ENCODE data around the gene PROM1. TPM values are rescaled to one million over a fixed set of nuclear protein-coding genes. Genes with fewer than 3 reads are reported as not detected.

The PROM1 gene
- total and polyA plus RNA-seq, 4 experiments from 2014 or later, result not detected

- intact Hi-C loops (cut with micrococcal nuclease), result no loop called here
- CTCF ChIA-PET (ENCODE audit: partially characterized antibody), result interaction anchor here (1.0 kb wide), 1 partner anchor 69 kb away, joined by 3 read pairs; no protein-coding TSS in a partner anchor
- H3K27me3 ChIP-seq (ENCODE audit: insufficient read depth, low read length), result peaks cover under 1% of the 10 kb centered on the region
- no peak for DNase-seq
- H3K4me3 ChIP-seq (ENCODE audit: low read length in 2 of 2), result no peak overlapping the region
- Mint-ChIP-seq H3K4me1 (peaks cover 0 to 8% (median 3%) of the 10 kb centered on the region in 4 donors), H3K4me3 (no peak overlapping the region), H3K27ac (no peak overlapping the region), H3K9me3 (peaks cover 2 to 9% (median 4%) of the 10 kb centered on the region in 8 donors), H3K27me3 (peaks cover 12 to 13% of the 10 kb centered on the region in 2 donors), H3K36me3 (peaks cover 0 to 3% of the 10 kb centered on the region in 2 donors)
- peaks cover 4% of the 10 kb centered on the region for H3K4me1 ChIP-seq (ENCODE audit: insufficient read depth, low read length)
- H3K9me3 ChIP-seq (ENCODE audit: control insufficient read depth in 1 of 2, low read length in 2 of 2), result no peaks in the 10 kb centered on the region
- POLR2A ChIA-PET (ENCODE audit: partially characterized antibody), result no interaction called here
- no peaks in the 10 kb centered on the region for H3K36me3 ChIP-seq (ENCODE audit: insufficient read depth, low read length)
- no peak overlapping the region for H3K27ac ChIP-seq (ENCODE audit: low read depth, low read length)
Measured at GRCh38 chr4:16066586-16067128, 17.2 kb downstream of the PROM1 start.

GRCh38 chr4:16065066-16065465, 18.8 kb downstream of the PROM1 start:
- CTCF ChIA-PET (ENCODE audit: partially characterized antibody), result interaction anchor here (1.4 kb wide), 1 partner anchor 13 kb away, joined by 3 read pairs; no protein-coding TSS in a partner anchor
- peaks cover 4% of the 10 kb centered on the region for H3K4me1 ChIP-seq (ENCODE audit: insufficient read depth, low read length)
- H3K27me3 Mint-ChIP-seq, result peaks cover 13 to 14% of the 10 kb centered on the region in 2 donors
- H3K4me1 Mint-ChIP-seq, result peaks cover 0 to 8% (median 3%) of the 10 kb centered on the region in 4 donors
- H3K27me3 ChIP-seq (ENCODE audit: insufficient read depth, low read length), result no peaks in the 10 kb centered on the region
- no peak for DNase-seq
- POLR2A ChIA-PET (ENCODE audit: partially characterized antibody), result no interaction called here
- peaks cover 0 to 3% of the 10 kb centered on the region in 2 donors for H3K36me3 Mint-ChIP-seq
- H3K27ac Mint-ChIP-seq, result no peak overlapping the region
- H3K4me3 Mint-ChIP-seq, result no peak overlapping the region
- H3K27ac ChIP-seq (ENCODE audit: low read depth, low read length), result no peak overlapping the region
- H3K4me3 ChIP-seq (ENCODE audit: low read length in 2 of 2), result no peak overlapping the region
- H3K9me3 ChIP-seq (ENCODE audit: control insufficient read depth in 1 of 2, low read length in 2 of 2), result no peaks in the 10 kb centered on the region
- intact Hi-C loops (cut with micrococcal nuclease), result no loop called here
- no peaks in the 10 kb centered on the region for H3K36me3 ChIP-seq (ENCODE audit: insufficient read depth, low read length)
- peaks cover 2 to 9% (median 4%) of the 10 kb centered on the region in 8 donors for H3K9me3 Mint-ChIP-seq

GRCh38 chr4:16062601-16063000, 21.2 kb downstream of the PROM1 start:
- Histone ChIP-seq H3K4me3 (ENCODE audit: low read length in 2 of 2) (no peak overlapping the region), H3K4me1 (ENCODE audit: insufficient read depth, low read length) (peaks cover 4% of the 10 kb centered on the region), H3K36me3 (ENCODE audit: insufficient read depth, low read length) (no peaks in the 10 kb centered on the region), H3K27ac (ENCODE audit: low read depth, low read length) (no peak overlapping the region), H3K9me3 (ENCODE audit: control insufficient read depth in 1 of 2, low read length in 2 of 2) (no peaks in the 10 kb centered on the region), H3K27me3 (ENCODE audit: insufficient read depth, low read length) (no peaks in the 10 kb centered on the region)
- Mint-ChIP-seq H3K4me1 (peaks cover 0 to 8% (median 3%) of the 10 kb centered on the region in 4 donors), H3K9me3 (peaks cover 2 to 9% (median 4%) of the 10 kb centered on the region in 8 donors), H3K27ac (no peak overlapping the region), H3K36me3 (peaks cover 0 to 3% of the 10 kb centered on the region in 2 donors), H3K4me3 (peak overlapping the region in 1 of 8 donors; percentile 12), H3K27me3 (peaks cover 12% of the 10 kb centered on the region in 2 donors)
- POLR2A ChIA-PET (ENCODE audit: partially characterized antibody), result no interaction called here
- CTCF ChIA-PET (ENCODE audit: partially characterized antibody), result no interaction called here
- intact Hi-C loops (cut with micrococcal nuclease), result no loop called here
- DNase-seq, result no peak

GRCh38 chr4:16056681-16057385, 27.0 kb downstream of the PROM1 start:
- ChIA-PET POLR2A (ENCODE audit: partially characterized antibody) (no interaction called here), CTCF (ENCODE audit: partially characterized antibody) (interaction anchor here (1.2 kb wide), 1 partner anchor 142 kb away, joined by 3 read pairs; no protein-coding TSS in a partner anchor)
- H3K9me3 Mint-ChIP-seq, result no peaks in the 10 kb centered on the region
- H3K4me3 Mint-ChIP-seq, result no peak overlapping the region
- peaks cover 0 to 2% (median 0%) of the 10 kb centered on the region in 4 donors for H3K4me1 Mint-ChIP-seq
- H3K27ac Mint-ChIP-seq, result no peak overlapping the region
- H3K4me1 ChIP-seq (ENCODE audit: insufficient read depth, low read length), result no peaks in the 10 kb centered on the region
- H3K36me3 Mint-ChIP-seq, result no peaks in the 10 kb centered on the region
- H3K27ac ChIP-seq (ENCODE audit: low read depth, low read length), result no peak overlapping the region
- H3K4me3 ChIP-seq (ENCODE audit: low read length in 2 of 2), result no peak overlapping the region
- intact Hi-C loops (cut with micrococcal nuclease), result no loop called here
- H3K9me3 ChIP-seq (ENCODE audit: control insufficient read depth in 1 of 2, low read length in 2 of 2), result no peaks in the 10 kb centered on the region
- no peak for DNase-seq
- H3K27me3 Mint-ChIP-seq, result peaks cover 22 to 32% of the 10 kb centered on the region in 2 donors
- no peaks in the 10 kb centered on the region for H3K36me3 ChIP-seq (ENCODE audit: insufficient read depth, low read length)
- H3K27me3 ChIP-seq (ENCODE audit: insufficient read depth, low read length), result no peaks in the 10 kb centered on the region

- intact Hi-C loops (cut with micrococcal nuclease), result no loop called here
- POLR2A ChIA-PET (ENCODE audit: partially characterized antibody), result no interaction called here
- no peak overlapping the region for H3K27ac Mint-ChIP-seq
Measured at GRCh38 chr4:16055873-16056272, 27.9 kb downstream of the PROM1 start.

GRCh38 chr4:16055471-16055870, 28.4 kb downstream of the PROM1 start:
- intact Hi-C loops (cut with micrococcal nuclease), result no loop called here
- Mint-ChIP-seq H3K27me3 (peaks cover 18 to 31% of the 10 kb centered on the region in 2 donors), H3K27ac (no peak overlapping the region), H3K36me3 (no peaks in the 10 kb centered on the region), H3K4me3 (no peak overlapping the region), H3K9me3 (no peaks in the 10 kb centered on the region), H3K4me1 (no peaks in the 10 kb centered on the region)
- Histone ChIP-seq H3K4me1 (ENCODE audit: insufficient read depth, low read length) (no peaks in the 10 kb centered on the region), H3K4me3 (ENCODE audit: low read length in 2 of 2) (no peak overlapping the region), H3K27ac (ENCODE audit: low read depth, low read length) (no peak overlapping the region), H3K27me3 (ENCODE audit: insufficient read depth, low read length) (no peaks in the 10 kb centered on the region), H3K36me3 (ENCODE audit: insufficient read depth, low read length) (no peaks in the 10 kb centered on the region), H3K9me3 (ENCODE audit: control insufficient read depth in 1 of 2, low read length in 2 of 2) (no peaks in the 10 kb centered on the region)
- no peak for DNase-seq
- ChIA-PET POLR2A (ENCODE audit: partially characterized antibody) (no interaction called here), CTCF (ENCODE audit: partially characterized antibody) (no interaction called here)

More at GRCh38 chr4:16055873-16056272, 27.9 kb downstream of the PROM1 start:
- no peaks in the 10 kb centered on the region for H3K4me1 Mint-ChIP-seq
- Histone ChIP-seq H3K4me3 (ENCODE audit: low read length in 2 of 2) (no peak overlapping the region), H3K36me3 (ENCODE audit: insufficient read depth, low read length) (no peaks in the 10 kb centered on the region), H3K27ac (ENCODE audit: low read depth, low read length) (no peak overlapping the region), H3K27me3 (ENCODE audit: insufficient read depth, low read length) (no peaks in the 10 kb centered on the region), H3K4me1 (ENCODE audit: insufficient read depth, low read length) (no peaks in the 10 kb centered on the region), H3K9me3 (ENCODE audit: control insufficient read depth in 1 of 2, low read length in 2 of 2) (no peaks in the 10 kb centered on the region)
- no peaks in the 10 kb centered on the region for H3K9me3 Mint-ChIP-seq
- DNase-seq, result no peak
- peak overlapping the region in 1 of 8 donors; percentile 2 for H3K4me3 Mint-ChIP-seq
- H3K27me3 Mint-ChIP-seq, result peaks cover 18 to 31% of the 10 kb centered on the region in 2 donors
- H3K36me3 Mint-ChIP-seq, result no peaks in the 10 kb centered on the region
- CTCF ChIA-PET (ENCODE audit: partially characterized antibody), result no interaction called here

- no peaks in the 10 kb centered on the region for H3K9me3 Mint-ChIP-seq
- peaks cover 17 to 31% of the 10 kb centered on the region in 2 donors for H3K27me3 Mint-ChIP-seq
- no peaks in the 10 kb centered on the region for H3K4me1 Mint-ChIP-seq
- no peaks in the 10 kb centered on the region for H3K9me3 ChIP-seq (ENCODE audit: control insufficient read depth in 1 of 2, low read length in 2 of 2)
- no peak for DNase-seq
- H3K36me3 ChIP-seq (ENCODE audit: insufficient read depth, low read length), result no peaks in the 10 kb centered on the region
- no peaks in the 10 kb centered on the region for H3K36me3 Mint-ChIP-seq
- H3K27ac ChIP-seq (ENCODE audit: low read depth, low read length), result no peak overlapping the region
- no peaks in the 10 kb centered on the region for H3K27me3 ChIP-seq (ENCODE audit: insufficient read depth, low read length)
- no peak overlapping the region for H3K4me3 Mint-ChIP-seq
- intact Hi-C loops (cut with micrococcal nuclease), result no loop called here
- ChIA-PET CTCF (ENCODE audit: partially characterized antibody) (no interaction called here), POLR2A (ENCODE audit: partially characterized antibody) (no interaction called here)
- H3K4me3 ChIP-seq (ENCODE audit: low read length in 2 of 2), result no peak overlapping the region
- no peaks in the 10 kb centered on the region for H3K4me1 ChIP-seq (ENCODE audit: insufficient read depth, low read length)
- no peak overlapping the region for H3K27ac Mint-ChIP-seq
Measured at GRCh38 chr4:16052939-16053338, 30.9 kb downstream of the PROM1 start.

All from CD4-positive, alpha-beta memory T cell (primary cell).